Trophoblast cell (in vitro differentiated cells and primary cell): ENCODE results near the gene NPAS1.
A peak's percentile ranks its signal among the peaks of the same experiment; 100 is the strongest.

ENCODE experiments used
- DNase-seq, 2 donors: peaks; one replicate each; pipeline ENCODE4 v3.0.0-alpha.2; 2016
- H2AFZ ChIP-seq: 2 replicates; pipeline ENCODE4 v1.6.1; 2013; ENCODE audit warnings: low read length, moderate library complexity, mild to moderate bottlenecking; ENCODE audit not compliant: insufficient read depth, poor library complexity
- H2AK5ac ChIP-seq: 2 replicates; pipeline ENCODE4 v1.6.1; 2013; ENCODE audit warnings: mild to moderate bottlenecking, low read length
- H2BK120ac ChIP-seq: 2 replicates; pipeline ENCODE4 v1.6.1; 2013; ENCODE audit warnings: low read length, mild to moderate bottlenecking, moderate library complexity; ENCODE audit not compliant: insufficient read depth, poor library complexity
- H2BK12ac ChIP-seq: 2 replicates; pipeline ENCODE4 v1.6.1; 2013; ENCODE audit warnings: mild to moderate bottlenecking, low read length, moderate library complexity
- H2BK5ac ChIP-seq: 2 replicates; pipeline ENCODE4 v1.6.1; 2013; ENCODE audit warnings: low read length, low read depth, moderate library complexity, mild to moderate bottlenecking; ENCODE audit not compliant: poor library complexity
- H3K14ac ChIP-seq: 2 replicates; pipeline ENCODE4 v1.6.1; 2013; ENCODE audit warnings: mild to moderate bottlenecking, low read length
- H3K18ac ChIP-seq: 2 replicates; pipeline ENCODE4 v1.6.1; 2013; ENCODE audit warnings: mild to moderate bottlenecking, low read length
- H3K23ac ChIP-seq: 2 replicates; pipeline ENCODE4 v1.6.1; 2013; ENCODE audit warnings: low read length
- H3K27ac ChIP-seq: 2 replicates; pipeline ENCODE4 v1.5.1; 2013; ENCODE audit warnings: low read depth, mild to moderate bottlenecking, inconsistent platforms, low read length, moderate library complexity
- H3K27me3 ChIP-seq: 2 replicates; pipeline ENCODE4 v1.6.1; 2013; ENCODE audit warnings: inconsistent platforms, mild to moderate bottlenecking, low read length, moderate library complexity; ENCODE audit not compliant: insufficient read depth
- H3K36me3 ChIP-seq, 2 experiments: 1 replicate in 1 of 2; 2 replicates in 1 of 2; pipeline ENCODE4 v1.6.1; 2013; ENCODE audit warnings: low read length in 2 of 2, mild to moderate bottlenecking in 2 of 2, moderate library complexity in 1 of 2; ENCODE audit not compliant: insufficient read depth in 2 of 2, control insufficient read depth in 1 of 2
- H3K4ac ChIP-seq: 2 replicates; pipeline ENCODE4 v1.6.1; 2013; ENCODE audit warnings: low read depth, mild to moderate bottlenecking, low read length, moderate library complexity
- H3K4me1 ChIP-seq, 2 experiments: 1 replicate in 1 of 2; 2 replicates in 1 of 2; pipeline ENCODE4 v1.6.1; 2013; ENCODE audit warnings: low read length in 2 of 2, mild to moderate bottlenecking in 2 of 2, moderate library complexity in 1 of 2; ENCODE audit not compliant: insufficient read depth in 2 of 2, control insufficient read depth in 1 of 2
- H3K4me2 ChIP-seq: 2 replicates; pipeline ENCODE4 v1.6.1; 2013; ENCODE audit warnings: inconsistent platforms, mild to moderate bottlenecking, low read length, moderate library complexity
- H3K4me3 ChIP-seq: 2 replicates; pipeline ENCODE4 v1.5.1; 2013; ENCODE audit warnings: mild to moderate bottlenecking, low read depth, low read length, inconsistent platforms
- H3K79me1 ChIP-seq: one replicate; pipeline ENCODE4 v1.6.1; 2013; ENCODE audit warnings: low read length
- H3K79me2 ChIP-seq: 2 replicates; pipeline ENCODE4 v1.6.1; 2013; ENCODE audit warnings: low read length, mild to moderate bottlenecking; ENCODE audit not compliant: control insufficient read depth, insufficient read depth, poor library complexity
- H3K9ac ChIP-seq: 2 replicates; pipeline ENCODE4 v1.6.1; 2013; ENCODE audit warnings: mild to moderate bottlenecking, low read length
- H3K9me3 ChIP-seq: 2 replicates; pipeline ENCODE4 v1.6.1; 2013; ENCODE audit warnings: low read depth, mild to moderate bottlenecking, control low read depth, inconsistent platforms, low read length; ENCODE audit not compliant: insufficient read depth
- H4K12ac ChIP-seq: 2 replicates; pipeline ENCODE4 v1.6.1; 2013; ENCODE audit warnings: low read depth, mild to moderate bottlenecking, low read length, moderate library complexity
- H4K8ac ChIP-seq: 2 replicates; pipeline ENCODE4 v1.6.1; 2013; ENCODE audit warnings: low read depth, mild to moderate bottlenecking, low read length, moderate library complexity
- H4K91ac ChIP-seq: one replicate; pipeline ENCODE4 v1.6.1; 2013; ENCODE audit warnings: low read depth, mild to moderate bottlenecking, low read length, moderate library complexity
- WGBS: extraction: QIAGEN DNeasy Blood & Tissue Kit; methylation state at CpG from one replicate; pipeline ENCODE4 v1.1.7; 2013; ENCODE audit warnings: missing lambda C conversion rate; ENCODE audit not compliant: insufficient read length, insufficient coverage; ENCODE audit errors: extremely low coverage; 5-methylcytosine and 5-hydroxymethylcytosine counted together

The NPAS1 gene

DNA sequence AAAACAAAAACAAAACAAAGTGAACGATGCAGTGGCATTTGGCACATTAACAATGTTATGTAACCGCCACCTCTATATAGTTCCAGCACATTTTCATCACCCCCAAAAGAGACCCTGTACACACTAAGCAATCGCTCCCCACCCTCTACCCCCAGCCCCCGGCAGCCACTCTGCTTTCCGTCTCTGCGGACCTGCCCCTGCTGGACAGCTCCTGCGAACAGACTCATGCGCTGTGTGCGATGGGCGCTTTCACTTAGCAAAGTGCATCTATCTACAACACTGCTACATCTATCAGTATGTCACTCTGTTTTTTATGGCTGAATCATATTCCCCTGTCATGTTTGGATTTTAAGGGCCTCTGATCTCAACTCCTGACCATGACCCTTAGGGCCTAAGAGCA, 53.9 kb downstream of the NPAS1 start:
- no peaks in the 10 kb centered on the region for H3K27me3 ChIP-seq
- no peak overlapping the region for H3K23ac ChIP-seq
- DNase-seq: no peak
- no peak overlapping the region for H3K27ac ChIP-seq
- H3K4me2 ChIP-seq: no peak overlapping the region
- H2BK12ac ChIP-seq: no peak overlapping the region
- peaks cover 1% of the 10 kb centered on the region for H3K9me3 ChIP-seq
- H3K4me1 ChIP-seq: no peaks in the 10 kb centered on the region
- no peak overlapping the region for H4K12ac ChIP-seq
- H4K91ac ChIP-seq: no peak overlapping the region
- H4K8ac ChIP-seq: no peak overlapping the region
- H3K4me3 ChIP-seq: no peak overlapping the region
- no peak overlapping the region for H3K14ac ChIP-seq
- H2BK5ac ChIP-seq: no peak overlapping the region
- H3K36me3 ChIP-seq: peaks cover 66 to 71% of the 10 kb centered on the region in 2 experiments
- no peaks in the 10 kb centered on the region for H3K79me2 ChIP-seq
- no peak overlapping the region for H2AFZ ChIP-seq
- no peak overlapping the region for H3K4ac ChIP-seq
- WGBS: no CpG with 5 or more reads among the region's 10 CpGs
- no peak overlapping the region for H2BK120ac ChIP-seq
- H3K9ac ChIP-seq: no peak overlapping the region
- no peak overlapping the region for H2AK5ac ChIP-seq
- no peaks in the 10 kb centered on the region for H3K79me1 ChIP-seq
- H3K18ac ChIP-seq: no peak overlapping the region

DNA sequence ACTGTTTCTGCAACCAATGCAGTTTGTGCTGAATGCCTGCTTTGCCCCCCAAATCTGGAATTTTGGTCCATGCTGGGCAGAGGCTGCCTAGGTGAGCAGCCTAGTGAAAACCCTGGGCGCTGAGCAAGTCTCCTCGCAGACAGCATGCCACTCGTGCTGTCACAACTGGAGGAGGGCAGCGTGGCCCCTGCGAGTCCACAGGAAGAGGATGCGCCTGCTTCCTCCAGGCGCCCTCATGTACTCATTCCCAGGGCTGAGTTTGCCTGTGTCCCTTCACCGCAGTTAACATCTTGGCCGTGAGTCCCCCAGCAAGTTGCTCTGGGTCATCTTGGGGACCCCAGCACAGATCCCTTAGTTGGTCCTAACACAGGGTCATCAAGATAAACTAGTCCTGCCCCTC, 55.0 kb downstream of the NPAS1 start:
- Histone ChIP-seq H3K4me2 (no peak overlapping the region), H2BK120ac (no peak overlapping the region), H3K36me3 (peaks cover 67 to 68% of the 10 kb centered on the region in 2 experiments), H3K27me3 (no peaks in the 10 kb centered on the region), H3K9me3 (peaks cover 1% of the 10 kb centered on the region), H3K79me2 (no peaks in the 10 kb centered on the region), H3K79me1 (no peaks in the 10 kb centered on the region), H4K12ac (no peak overlapping the region), H3K27ac (no peak overlapping the region), H2AK5ac (no peak overlapping the region), H3K18ac (no peak overlapping the region), H3K4me1 (peaks cover 0 to 2% of the 10 kb centered on the region in 2 experiments), H2BK12ac (no peak overlapping the region), H3K23ac (no peak overlapping the region), H4K8ac (no peak overlapping the region), H3K4ac (no peak overlapping the region), H3K9ac (no peak overlapping the region), H4K91ac (no peak overlapping the region), H3K14ac (no peak overlapping the region), H3K4me3 (no peak overlapping the region), H2BK5ac (no peak overlapping the region), H2AFZ (no peak overlapping the region)
- no CpG with 5 or more reads among the region's 9 CpGs for WGBS
- no peak for DNase-seq

DNA sequence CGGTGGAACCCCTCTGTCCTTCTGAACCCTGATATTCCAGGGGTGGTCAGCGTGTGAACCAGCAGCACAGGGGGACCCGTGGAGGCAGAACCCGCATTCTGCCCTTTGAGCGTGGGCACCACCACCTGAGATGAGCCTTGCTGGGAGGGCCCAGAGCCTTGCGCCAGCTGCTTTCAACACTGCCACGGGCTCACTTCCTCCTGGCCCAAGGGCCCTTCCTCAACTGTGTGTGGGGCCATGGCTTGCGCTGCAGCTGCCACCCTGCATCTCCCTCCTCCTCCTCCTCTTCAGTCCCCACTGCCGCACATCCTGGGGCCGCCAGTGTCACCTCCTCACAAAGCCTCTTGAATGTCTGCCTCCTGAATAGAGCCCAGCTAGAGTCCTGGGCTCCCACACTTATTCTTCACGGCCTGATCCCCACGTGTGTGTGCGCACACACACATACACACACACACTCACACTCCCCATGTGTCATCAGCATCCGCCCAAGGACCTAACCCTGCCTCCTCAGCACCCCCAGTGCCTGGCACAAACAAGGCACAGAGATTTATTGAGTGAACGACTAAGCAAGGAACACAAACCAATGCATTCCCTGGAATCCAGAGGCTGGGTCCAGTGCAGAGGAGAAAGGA, 55.7 kb downstream of the NPAS1 start:
- Histone ChIP-seq H3K4ac (no peak overlapping the region), H3K23ac (no peak overlapping the region), H3K27me3 (no peaks in the 10 kb centered on the region), H4K91ac (no peak overlapping the region), H2AFZ (no peak overlapping the region), H2BK5ac (no peak overlapping the region), H3K36me3 (peaks cover 66 to 67% of the 10 kb centered on the region in 2 experiments), H3K18ac (no peak overlapping the region), H3K79me2 (no peaks in the 10 kb centered on the region), H3K4me1 (peaks cover 0 to 5% of the 10 kb centered on the region in 2 experiments), H4K12ac (no peak overlapping the region), H3K14ac (no peak overlapping the region), H2BK120ac (no peak overlapping the region), H4K8ac (no peak overlapping the region), H3K4me2 (no peak overlapping the region), H2BK12ac (no peak overlapping the region), H3K4me3 (no peak overlapping the region), H3K9me3 (peaks cover 1% of the 10 kb centered on the region), H3K79me1 (no peaks in the 10 kb centered on the region), H3K27ac (no peak overlapping the region), H3K9ac (peak overlapping the region; percentile 6), H2AK5ac (no peak overlapping the region)
- no CpG with 5 or more reads among the region's 15 CpGs for WGBS
- no peak for DNase-seq

DNA sequence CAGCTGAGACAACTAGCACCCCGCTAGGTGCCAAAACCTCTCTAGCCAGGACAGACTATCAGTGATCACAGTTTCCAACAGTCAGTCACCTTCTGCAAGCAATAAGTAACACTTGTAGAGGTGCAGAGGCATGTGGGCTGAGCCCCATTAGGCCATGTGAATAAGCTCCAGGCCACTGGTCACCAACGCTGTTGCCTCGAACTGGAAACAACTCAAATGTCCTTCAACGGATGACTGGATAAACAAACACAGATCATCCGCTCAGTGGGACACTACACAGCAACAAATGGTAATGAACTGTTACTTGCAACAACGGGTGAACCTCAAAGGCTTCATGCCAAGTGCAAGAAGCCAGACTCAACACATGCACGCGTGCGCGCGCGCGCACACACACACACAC, 56.3 kb downstream of the NPAS1 start:
- Histone ChIP-seq H3K9ac (no peak overlapping the region), H3K4ac (no peak overlapping the region), H2AK5ac (no peak overlapping the region), H3K36me3 (peaks cover 60 to 65% of the 10 kb centered on the region in 2 experiments), H3K79me1 (no peaks in the 10 kb centered on the region), H3K79me2 (no peaks in the 10 kb centered on the region), H3K14ac (no peak overlapping the region), H4K12ac (no peak overlapping the region), H4K91ac (no peak overlapping the region), H2BK120ac (no peak overlapping the region), H2BK5ac (no peak overlapping the region), H3K27me3 (no peaks in the 10 kb centered on the region), H3K4me3 (no peak overlapping the region), H3K4me1 (peaks cover 0 to 6% of the 10 kb centered on the region in 2 experiments), H2AFZ (no peak overlapping the region), H3K9me3 (peaks cover 1% of the 10 kb centered on the region), H4K8ac (no peak overlapping the region), H3K27ac (no peak overlapping the region), H3K4me2 (no peak overlapping the region), H3K23ac (no peak overlapping the region), H3K18ac (no peak overlapping the region), H2BK12ac (no peak overlapping the region)
- no CpG with 5 or more reads among the region's 13 CpGs for whole genome bisulfite sequencing
- no peak for DNase-seq
